WTC11 (cell line): ENCODE measurements around the gene LAPTM5. TPM values are rescaled to one million over a fixed set of nuclear protein-coding genes. Genes with fewer than 3 reads are reported as not detected.

Experiments
- ATAC-seq: fragments of 200-7000 bp; cut with Tn5 transposase; 2 replicates; pipeline ENCODE4 v1.10.0; 2021; ENCODE audit warnings: mild to moderate bottlenecking, moderate library complexity
- CTCF ChIA-PET: fragments of 300-600 bp; sonication (Branson Sonifier 250); formaldehyde crosslinking; loops from one replicate; lab custom pipeline; 2021; ENCODE audit warnings: antibody characterized with exemption; lab: Charles Lee
- POLR2A ChIA-PET: fragments of 350-600 bp; sonication (Branson Sonifier 250); formaldehyde crosslinking; loops from one replicate; lab custom pipeline; 2021; ENCODE audit warnings: antibody characterized with exemption; lab: Charles Lee
- DNase-seq: peaks from one replicate; pipeline ENCODE4 v3.0.0; 2021; ENCODE audit warnings: low spot score
- H3K27ac Mint-ChIP-seq: 2 replicates; pipeline ENCODE4 v1.8.0; 2021; ENCODE audit warnings: mixed read lengths
- H3K27me3 Mint-ChIP-seq: 2 replicates; pipeline ENCODE4 v1.8.0; 2021; ENCODE audit warnings: low read depth, mild to moderate bottlenecking, moderate library complexity, mixed read lengths
- H3K36me3 Mint-ChIP-seq: 2 replicates; pipeline ENCODE4 v1.8.0; 2021; ENCODE audit warnings: mixed read lengths
- H3K4me1 Mint-ChIP-seq: 2 replicates; pipeline ENCODE4 v1.8.0; 2022; ENCODE audit warnings: mixed read lengths
- H3K4me3 Mint-ChIP-seq: 2 replicates; pipeline ENCODE4 v1.8.0; 2021; ENCODE audit warnings: mild to moderate bottlenecking, moderate library complexity, mixed read lengths
- H3K9me3 Mint-ChIP-seq: 2 replicates; pipeline ENCODE4 v1.8.0; 2021; ENCODE audit warnings: mixed read lengths
- ATF3 ChIP-seq: sonication (generic); formaldehyde crosslinking; conservative IDR thresholded peaks from 2 replicates; pipeline ENCODE4 v1.8.1; 2022; ENCODE audit warnings: mild to moderate bottlenecking, missing genetic modification reagents
- E2F5 ChIP-seq: sonication (generic); formaldehyde crosslinking; IDR thresholded peaks from 2 replicates; pipeline ENCODE4 v1.8.1; 2022; ENCODE audit warnings: mild to moderate bottlenecking, moderate library complexity, missing genetic modification reagents
- FOXJ3 ChIP-seq: sonication (generic); formaldehyde crosslinking; IDR thresholded peaks from 2 replicates; pipeline ENCODE4 v1.9.0; 2021; ENCODE audit warnings: missing genetic modification reagents, mild to moderate bottlenecking, borderline replicate concordance
- FOXP1 ChIP-seq: sonication (generic); formaldehyde crosslinking; IDR thresholded peaks from 2 replicates; pipeline ENCODE4 v1.8.0; 2022; ENCODE audit warnings: missing genetic modification reagents, mild to moderate bottlenecking, moderate library complexity, borderline replicate concordance
- GABPB1 ChIP-seq: sonication (generic); formaldehyde crosslinking; IDR thresholded peaks from 2 replicates; pipeline ENCODE4 v1.8.1; 2023; ENCODE audit warnings: mild to moderate bottlenecking, missing genetic modification reagents
- JAZF1 ChIP-seq: fragments of 250-450 bp; sonication (Bioruptor Pico); IDR thresholded peaks from 2 replicates; pipeline ENCODE4 v1.9.0; 2021; ENCODE audit warnings: moderate library complexity, mild to moderate bottlenecking, inconsistent platforms
- JUN ChIP-seq: sonication (generic); formaldehyde crosslinking; IDR thresholded peaks from 2 replicates; pipeline ENCODE4 v1.8.0; 2023; ENCODE audit warnings: mild to moderate bottlenecking, missing genetic modification reagents
- OVOL2 ChIP-seq: fragments of 250-450 bp; sonication (Bioruptor Pico); IDR thresholded peaks from 2 replicates; pipeline ENCODE4 v1.9.0; 2021; ENCODE audit warnings: mild to moderate bottlenecking, borderline replicate concordance
- SMAD3 ChIP-seq: sonication (generic); formaldehyde crosslinking; IDR thresholded peaks from 2 replicates; pipeline ENCODE4 v1.8.0; 2022; ENCODE audit warnings: missing genetic modification reagents, mild to moderate bottlenecking, borderline replicate concordance
- SMAD4 ChIP-seq: sonication (generic); formaldehyde crosslinking; IDR thresholded peaks from 2 replicates; pipeline ENCODE4 v1.8.0; 2022; ENCODE audit warnings: mild to moderate bottlenecking, missing genetic modification reagents
- SOX15 ChIP-seq: fragments of 250-450 bp; sonication (Bioruptor Pico); IDR thresholded peaks from 2 replicates; pipeline ENCODE4 v1.9.0; 2021; ENCODE audit warnings: mild to moderate bottlenecking
- USF2 ChIP-seq: sonication (generic); formaldehyde crosslinking; IDR thresholded peaks from 2 replicates; pipeline ENCODE4 v1.8.1; 2023; ENCODE audit warnings: mild to moderate bottlenecking, missing genetic modification reagents, moderate library complexity
- ZNF138 ChIP-seq: sonication (generic); formaldehyde crosslinking; conservative IDR thresholded peaks from 2 replicates; pipeline ENCODE4 v1.8.1; 2022; ENCODE audit warnings: mild to moderate bottlenecking, moderate library complexity, missing genetic modification reagents
- ZNF232 ChIP-seq: sonication (generic); formaldehyde crosslinking; IDR thresholded peaks from 2 replicates; pipeline ENCODE4 v1.8.0; 2022; ENCODE audit warnings: mild to moderate bottlenecking, missing genetic modification reagents
- ZNF263 ChIP-seq: sonication (generic); formaldehyde crosslinking; IDR thresholded peaks from 2 replicates; pipeline ENCODE4 v1.8.1; 2022; ENCODE audit warnings: low read depth, mild to moderate bottlenecking, moderate library complexity, missing genetic modification reagents
- ZNF317 ChIP-seq: sonication (generic); formaldehyde crosslinking; IDR thresholded peaks from 2 replicates; pipeline ENCODE4 v1.8.1; 2023; ENCODE audit warnings: low read depth, mild to moderate bottlenecking, moderate library complexity, missing genetic modification reagents, borderline replicate concordance
- ZNF423 ChIP-seq: fragments of 250-450 bp; sonication (Bioruptor Pico); IDR thresholded peaks from 2 replicates; pipeline ENCODE4 v2.1.2; 2022; ENCODE audit warnings: mild to moderate bottlenecking, moderate library complexity
- ZNF512 ChIP-seq: sonication (generic); formaldehyde crosslinking; IDR thresholded peaks from 2 replicates; pipeline ENCODE4 v1.8.1; 2022; ENCODE audit warnings: missing genetic modification reagents, borderline replicate concordance
- ZNF671 ChIP-seq: fragments of 250-450 bp; sonication (Bioruptor Pico); IDR thresholded peaks from 2 replicates; pipeline ENCODE4 v1.8.0; 2021; ENCODE audit warnings: mild to moderate bottlenecking
- total RNA-seq: library from RNA; stranded (reverse); gene quantifications from 3 replicates; pipeline ENCODE4 v1.2.3, GENCODE V29; 2021
- TF ChIP-seq, protein P1 (sequence below): fragments of 250-450 bp; sonication (Bioruptor Pico); IDR thresholded peaks from 2 replicates; pipeline ENCODE4 v1.9.0; 2021; ENCODE audit warnings: mild to moderate bottlenecking, borderline replicate concordance
- TF ChIP-seq, protein P2 (sequence below): sonication (generic); formaldehyde crosslinking; IDR thresholded peaks from 2 replicates; pipeline ENCODE4 v1.8.0; 2022; ENCODE audit warnings: missing genetic modification reagents

LAPTM5 gene
- total RNA-seq, 1 experiment from 2014 or later = 1.3 TPM

DNA sequence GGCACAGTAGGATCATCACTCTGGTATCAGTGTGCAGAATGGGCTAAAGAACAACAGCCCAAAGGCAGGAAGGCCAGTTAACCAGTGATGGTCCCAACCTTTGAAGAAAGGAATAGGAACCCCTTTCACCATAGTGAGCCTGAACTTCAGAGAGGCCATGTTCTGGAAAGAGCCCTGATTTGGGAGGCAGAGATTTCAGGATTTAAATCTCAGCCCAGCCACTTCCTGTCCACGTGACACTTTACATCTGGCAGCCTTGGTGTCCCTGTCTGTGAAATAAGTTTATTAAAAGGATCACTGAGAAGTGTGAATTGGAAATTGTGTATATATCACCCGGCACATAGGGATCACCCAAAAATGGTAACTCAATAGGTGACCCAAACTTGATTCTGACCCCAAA, 47.2 kb downstream of the LAPTM5 start:
- H3K27me3 Mint-ChIP-seq = peaks cover 2% of the 10 kb centered on the region; the same call in 1 of the 2 replicates
- H3K9me3 Mint-ChIP-seq = peaks cover 7% of the 10 kb centered on the region
- H3K4me1 Mint-ChIP-seq = peaks cover 3% of the 10 kb centered on the region; the same call in 1 of the 2 replicates
- no peak overlapping the region for H3K27ac Mint-ChIP-seq
- no peak overlapping the region for H3K4me3 Mint-ChIP-seq
- peaks cover 1% of the 10 kb centered on the region for H3K36me3 Mint-ChIP-seq
- no peak for ATAC-seq
- POLR2A ChIA-PET = no interaction called here
- CTCF ChIA-PET = no interaction called here
- TF ChIP-seq, protein P1, sequence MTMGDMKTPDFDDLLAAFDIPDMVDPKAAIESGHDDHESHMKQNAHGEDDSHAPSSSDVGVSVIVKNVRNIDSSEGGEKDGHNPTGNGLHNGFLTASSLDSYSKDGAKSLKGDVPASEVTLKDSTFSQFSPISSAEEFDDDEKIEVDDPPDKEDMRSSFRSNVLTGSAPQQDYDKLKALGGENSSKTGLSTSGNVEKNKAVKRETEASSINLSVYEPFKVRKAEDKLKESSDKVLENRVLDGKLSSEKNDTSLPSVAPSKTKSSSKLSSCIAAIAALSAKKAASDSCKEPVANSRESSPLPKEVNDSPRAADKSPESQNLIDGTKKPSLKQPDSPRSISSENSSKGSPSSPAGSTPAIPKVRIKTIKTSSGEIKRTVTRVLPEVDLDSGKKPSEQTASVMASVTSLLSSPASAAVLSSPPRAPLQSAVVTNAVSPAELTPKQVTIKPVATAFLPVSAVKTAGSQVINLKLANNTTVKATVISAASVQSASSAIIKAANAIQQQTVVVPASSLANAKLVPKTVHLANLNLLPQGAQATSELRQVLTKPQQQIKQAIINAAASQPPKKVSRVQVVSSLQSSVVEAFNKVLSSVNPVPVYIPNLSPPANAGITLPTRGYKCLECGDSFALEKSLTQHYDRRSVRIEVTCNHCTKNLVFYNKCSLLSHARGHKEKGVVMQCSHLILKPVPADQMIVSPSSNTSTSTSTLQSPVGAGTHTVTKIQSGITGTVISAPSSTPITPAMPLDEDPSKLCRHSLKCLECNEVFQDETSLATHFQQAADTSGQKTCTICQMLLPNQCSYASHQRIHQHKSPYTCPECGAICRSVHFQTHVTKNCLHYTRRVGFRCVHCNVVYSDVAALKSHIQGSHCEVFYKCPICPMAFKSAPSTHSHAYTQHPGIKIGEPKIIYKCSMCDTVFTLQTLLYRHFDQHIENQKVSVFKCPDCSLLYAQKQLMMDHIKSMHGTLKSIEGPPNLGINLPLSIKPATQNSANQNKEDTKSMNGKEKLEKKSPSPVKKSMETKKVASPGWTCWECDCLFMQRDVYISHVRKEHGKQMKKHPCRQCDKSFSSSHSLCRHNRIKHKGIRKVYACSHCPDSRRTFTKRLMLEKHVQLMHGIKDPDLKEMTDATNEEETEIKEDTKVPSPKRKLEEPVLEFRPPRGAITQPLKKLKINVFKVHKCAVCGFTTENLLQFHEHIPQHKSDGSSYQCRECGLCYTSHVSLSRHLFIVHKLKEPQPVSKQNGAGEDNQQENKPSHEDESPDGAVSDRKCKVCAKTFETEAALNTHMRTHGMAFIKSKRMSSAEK (CRISPR knock-in tag) = no peak
- DNase-seq = no peak

DNA sequence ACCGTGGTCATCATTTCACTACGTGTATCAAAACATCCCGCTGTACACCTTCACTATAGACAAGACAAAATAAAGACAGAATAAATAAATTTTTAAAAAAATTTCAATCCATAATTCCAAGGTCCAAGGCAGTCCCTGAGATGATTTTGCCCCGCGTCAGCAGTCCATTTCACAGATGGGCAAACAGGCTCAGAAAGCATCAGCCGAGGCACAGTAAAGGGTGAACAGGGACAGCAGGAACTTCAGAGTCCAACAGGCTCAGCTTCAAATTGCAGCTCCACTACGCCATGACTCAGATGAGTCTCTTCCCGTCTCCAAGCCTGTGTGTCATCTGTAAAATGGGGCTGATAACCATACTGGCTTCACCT, 49.2 kb downstream of the LAPTM5 start:
- H3K4me1 Mint-ChIP-seq = peaks cover 3% of the 10 kb centered on the region; the same call in 1 of the 2 replicates
- TF ChIP-seq ZNF232 (CRISPR knock-in tag) = no peak
- no peak for TF ChIP-seq OVOL2 (CRISPR knock-in tag)
- TF ChIP-seq FOXJ3 (CRISPR knock-in tag) = no peak
- no peak for TF ChIP-seq SMAD4
- TF ChIP-seq E2F5 = no peak
- no peak for TF ChIP-seq ZNF138
- TF ChIP-seq JUN (CRISPR knock-in tag) = no peak
- no peak for TF ChIP-seq JAZF1 (CRISPR knock-in tag)
- TF ChIP-seq FOXP1 (CRISPR knock-in tag) = no peak
- TF ChIP-seq, protein P2, sequence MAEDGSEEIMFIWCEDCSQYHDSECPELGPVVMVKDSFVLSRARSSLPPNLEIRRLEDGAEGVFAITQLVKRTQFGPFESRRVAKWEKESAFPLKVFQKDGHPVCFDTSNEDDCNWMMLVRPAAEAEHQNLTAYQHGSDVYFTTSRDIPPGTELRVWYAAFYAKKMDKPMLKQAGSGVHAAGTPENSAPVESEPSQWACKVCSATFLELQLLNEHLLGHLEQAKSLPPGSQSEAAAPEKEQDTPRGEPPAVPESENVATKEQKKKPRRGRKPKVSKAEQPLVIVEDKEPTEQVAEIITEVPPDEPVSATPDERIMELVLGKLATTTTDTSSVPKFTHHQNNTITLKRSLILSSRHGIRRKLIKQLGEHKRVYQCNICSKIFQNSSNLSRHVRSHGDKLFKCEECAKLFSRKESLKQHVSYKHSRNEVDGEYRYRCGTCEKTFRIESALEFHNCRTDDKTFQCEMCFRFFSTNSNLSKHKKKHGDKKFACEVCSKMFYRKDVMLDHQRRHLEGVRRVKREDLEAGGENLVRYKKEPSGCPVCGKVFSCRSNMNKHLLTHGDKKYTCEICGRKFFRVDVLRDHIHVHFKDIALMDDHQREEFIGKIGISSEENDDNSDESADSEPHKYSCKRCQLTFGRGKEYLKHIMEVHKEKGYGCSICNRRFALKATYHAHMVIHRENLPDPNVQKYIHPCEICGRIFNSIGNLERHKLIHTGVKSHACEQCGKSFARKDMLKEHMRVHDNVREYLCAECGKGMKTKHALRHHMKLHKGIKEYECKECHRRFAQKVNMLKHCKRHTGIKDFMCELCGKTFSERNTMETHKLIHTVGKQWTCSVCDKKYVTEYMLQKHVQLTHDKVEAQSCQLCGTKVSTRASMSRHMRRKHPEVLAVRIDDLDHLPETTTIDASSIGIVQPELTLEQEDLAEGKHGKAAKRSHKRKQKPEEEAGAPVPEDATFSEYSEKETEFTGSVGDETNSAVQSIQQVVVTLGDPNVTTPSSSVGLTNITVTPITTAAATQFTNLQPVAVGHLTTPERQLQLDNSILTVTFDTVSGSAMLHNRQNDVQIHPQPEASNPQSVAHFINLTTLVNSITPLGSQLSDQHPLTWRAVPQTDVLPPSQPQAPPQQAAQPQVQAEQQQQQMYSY (CRISPR knock-in tag) = no peak
- TF ChIP-seq ZNF512 = no peak
- TF ChIP-seq SMAD3 = no peak
- TF ChIP-seq ZNF317 (CRISPR knock-in tag) = no peak
- no peak for TF ChIP-seq GABPB1
- no peak for TF ChIP-seq SOX15 (CRISPR knock-in tag)
- TF ChIP-seq ZNF423 (CRISPR knock-in tag) = no peak
- no peak for TF ChIP-seq ZNF263 (CRISPR knock-in tag)
- no peak for TF ChIP-seq ATF3
- no peak for TF ChIP-seq USF2 (CRISPR knock-in tag)
- TF ChIP-seq ZNF671 (CRISPR knock-in tag) = no peak
- TF ChIP-seq, all 79 proteins: peak for 0
- ATAC-seq (no peak), DNase-seq (no peak)
- ChIA-PET CTCF (interaction anchor here (0.7 to 2.0 kb wide), 26 partner anchors 9 to 872 kb away, joined by 3 to 26 read pairs (median 4); no protein-coding TSS in a partner anchor), POLR2A (no interaction called here)
- Mint-ChIP-seq H3K27ac (no peak overlapping the region), H3K4me3 (no peak overlapping the region), H3K9me3 (no peaks in the 10 kb centered on the region), H3K36me3 (no peaks in the 10 kb centered on the region), H3K27me3 (peaks cover 2% of the 10 kb centered on the region; the same call in 1 of the 2 replicates)
